LHCN-M2 (cell line): ENCODE data around the gene PDZK1. TPM values are rescaled to one million over a fixed set of nuclear protein-coding genes. Genes with fewer than 3 reads are reported as not detected.
"Not testable (repeated sequence)": the region's sequence is repeated elsewhere in the genome, so short reads cannot be mapped to it uniquely, and the experiment has no call there.

Experiments
- DNase-seq: peaks from one replicate; pipeline ENCODE4 v3.0.0-alpha.2; 2012; ENCODE audit warnings: low read depth
- polyA plus RNA-seq: library from polyadenylated mRNA; unstranded; fragments of >200 nt; gene quantifications from one replicate; pipeline ENCODE4 v1.2.1, GENCODE V29; 2012; ENCODE audit warnings: missing spikeins
- total RNA-seq: library from RNA; depleted of rRNA; stranded (reverse); fragments of >200 nt; gene quantifications from 2 replicates; pipeline ENCODE4 v1.2.3, GENCODE V29; 2014; rRNA removed

PDZK1 gene
- 0.13 and 0.69 TPM in 2 replicates for total RNA-seq
- 1.1 TPM for polyA plus RNA-seq

DNA sequence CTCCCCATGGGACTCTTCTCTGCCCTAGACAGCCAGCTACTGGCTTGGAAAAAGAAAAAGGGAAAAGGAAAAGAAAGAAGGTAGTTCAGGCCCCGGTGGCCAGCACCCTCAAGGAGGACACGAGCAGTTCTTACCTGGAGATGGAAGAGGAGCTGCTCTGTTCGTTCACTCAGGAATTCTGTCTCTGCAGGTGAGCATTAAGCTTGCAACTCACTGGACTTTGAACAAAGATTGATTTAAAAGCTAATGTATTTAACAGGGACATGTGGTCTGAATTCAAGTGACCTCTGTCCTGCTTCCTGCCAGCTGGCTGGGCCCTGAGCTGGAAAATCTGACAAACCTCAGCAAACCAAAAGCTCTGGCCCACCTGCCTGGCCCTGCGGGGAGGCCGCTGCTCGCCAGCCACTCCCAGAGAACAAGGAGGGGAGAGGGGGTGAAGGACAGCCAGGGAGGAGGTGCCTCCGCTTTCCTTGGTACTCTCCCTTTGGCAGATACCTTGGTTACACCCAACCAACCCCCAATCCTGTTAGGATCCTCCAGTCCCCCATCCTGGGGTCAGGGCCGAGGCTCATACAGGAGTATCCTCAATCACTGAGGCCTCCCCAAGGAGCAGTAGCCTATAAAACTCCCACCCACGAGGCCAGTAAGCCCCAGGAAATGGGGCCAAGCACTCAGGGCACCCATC is at the start of gene PDZK1:
PDZK1 (minus strand) TSS at position 186 of the 685 bp plus-strand sequence. CDS start 19,347 bp downstream, outside the sequence.
- no peak for DNase-seq

DNA sequence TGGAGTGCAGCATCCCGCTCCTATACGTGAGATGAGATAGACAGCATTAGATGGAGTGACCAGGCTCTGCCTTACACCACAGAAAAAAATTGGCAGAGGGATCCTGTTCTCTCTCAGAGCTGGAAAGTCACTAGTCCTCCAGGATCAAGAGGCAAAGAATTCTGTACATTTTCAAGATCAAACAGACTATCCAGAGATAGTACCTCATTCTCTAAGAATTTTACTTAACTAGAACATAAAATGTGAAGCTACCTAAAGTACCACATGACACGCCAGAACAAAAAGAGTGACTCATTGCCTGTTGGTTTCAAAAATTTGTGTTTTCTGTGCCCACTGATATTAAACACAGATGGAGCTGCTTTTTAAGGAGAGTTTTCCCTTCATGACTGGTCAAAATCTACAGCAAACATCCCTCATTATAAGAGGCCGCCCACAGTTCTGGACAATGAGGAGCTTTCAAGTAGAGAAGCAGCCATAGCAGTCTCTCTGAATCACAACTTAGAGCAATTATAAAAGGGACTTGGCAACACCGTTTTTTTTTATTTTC is 44.4 kb upstream of the PDZK1 start:
- peak; percentile 88 for DNase-seq

DNA sequence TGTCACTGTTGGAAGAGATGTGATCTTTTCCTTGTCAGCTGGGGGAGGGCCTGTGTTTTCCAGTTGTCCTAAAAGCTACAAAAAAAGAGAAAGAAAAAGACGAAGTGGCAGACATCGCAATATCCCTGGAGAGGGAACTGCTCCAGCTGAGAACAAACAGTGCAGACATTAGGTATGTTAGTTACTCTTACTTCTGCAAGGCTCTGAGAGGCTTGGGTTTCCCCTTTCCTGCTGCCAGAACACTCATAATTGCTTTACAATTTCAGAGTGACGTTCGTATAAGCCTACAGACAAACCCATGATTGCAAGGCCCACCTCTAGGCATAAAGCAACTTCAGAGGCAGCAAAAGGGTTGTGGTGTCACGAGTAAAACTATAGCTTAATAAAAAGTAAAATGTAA is 43.3 kb upstream of the PDZK1 start:
- no peak for DNase-seq

- DNase-seq = peak; percentile 26
Measured at GRCh38 chr1:145747398-145748247, 40.5 kb upstream of the PDZK1 start.

GRCh38 chr1:145740269-145740668 is 33.1 kb upstream of the PDZK1 start:
- DNase-seq = no peak

DNA sequence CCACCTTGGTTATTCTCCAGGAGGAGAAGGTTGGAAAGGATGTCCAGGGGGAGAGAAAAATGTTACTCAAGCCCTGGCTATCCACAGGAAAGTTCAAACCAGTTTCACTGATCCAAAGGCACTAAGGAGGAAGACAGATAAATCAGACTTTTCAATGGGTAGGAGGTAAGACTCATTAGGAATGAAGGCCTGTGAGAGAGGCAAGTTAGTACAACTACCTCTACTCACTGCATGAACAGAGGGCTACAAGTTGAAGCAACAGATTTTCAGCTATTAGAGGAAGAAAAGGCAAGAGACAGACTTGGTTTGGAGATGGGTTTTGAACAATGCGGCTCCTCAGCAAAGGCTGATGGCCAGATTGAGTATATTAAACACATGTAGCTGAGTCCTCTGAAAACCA is 29.0 kb upstream of the PDZK1 start:
- no peak for DNase-seq

DNA sequence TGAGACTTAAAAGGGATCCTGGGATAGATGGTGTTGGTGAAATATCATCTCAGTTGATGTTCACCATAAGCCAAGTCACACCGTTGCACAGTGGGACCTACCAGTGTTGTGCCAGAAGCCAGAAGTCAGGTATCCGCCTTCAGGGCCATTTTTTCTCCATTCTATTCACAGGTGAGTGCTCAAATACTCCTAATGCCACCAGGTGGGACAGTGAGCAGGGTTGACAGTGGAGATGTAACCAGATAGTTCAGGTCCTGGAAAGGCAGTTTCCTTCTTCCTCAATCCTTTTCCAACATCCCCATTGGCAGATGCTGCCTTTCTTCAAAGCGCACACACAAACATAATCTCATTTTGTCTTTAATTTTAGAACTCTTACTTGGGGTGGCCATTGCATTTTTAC is 23.7 kb upstream of the PDZK1 start:
- DNase-seq = no peak

DNA sequence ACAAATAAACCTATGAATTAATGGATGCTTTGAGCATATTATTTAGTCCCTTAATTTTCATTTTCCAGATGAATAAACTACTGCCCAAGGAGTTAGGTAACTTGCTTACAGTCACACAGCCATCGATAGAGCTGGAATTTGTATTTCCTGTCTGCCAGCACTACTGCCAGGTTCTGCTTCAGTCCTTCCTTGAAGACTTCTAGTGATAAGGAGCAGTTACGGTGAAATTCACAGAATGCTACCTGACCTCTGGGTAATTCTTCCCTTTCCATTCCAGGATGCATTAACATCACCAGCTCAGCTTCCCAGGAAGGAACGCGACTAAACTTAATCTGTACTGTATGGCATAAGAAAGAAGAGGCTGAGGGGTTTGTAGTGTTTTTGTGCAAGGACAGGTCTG is 23.3 kb upstream of the PDZK1 start:
- DNase-seq = no peak

GRCh38 chr1:145729666-145730436 is 22.7 kb upstream of the PDZK1 start:
- no peak for DNase-seq

DNA sequence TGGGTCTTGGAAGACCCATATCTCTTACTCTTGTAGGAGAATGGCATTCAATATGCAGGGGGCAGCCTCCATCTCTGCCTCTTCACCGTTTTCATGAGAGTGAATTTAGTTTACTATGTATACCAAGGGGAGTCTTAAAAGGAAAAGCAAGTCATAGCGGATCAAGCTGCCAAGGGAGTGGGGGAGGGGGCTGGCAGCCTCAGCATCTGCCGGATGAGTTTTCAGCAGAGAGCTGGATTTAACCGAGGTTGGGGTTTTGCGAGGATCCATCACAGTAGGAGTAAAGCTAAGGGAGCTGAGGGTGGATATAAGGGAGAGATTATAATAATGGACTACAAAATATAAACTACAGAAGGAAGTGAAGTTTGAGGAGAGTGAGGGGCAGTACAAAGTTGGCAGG is 22.0 kb upstream of the PDZK1 start:
- DNase-seq = no peak

- not testable (repeated sequence) for DNase-seq
Measured at GRCh38 chr1:145726193-145726592, 19.0 kb upstream of the PDZK1 start.

GRCh38 chr1:145720878-145721671 is 13.9 kb upstream of the PDZK1 start:
- DNase-seq = peak; percentile 56

- DNase-seq = peak; percentile 84
Measured at GRCh38 chr1:145720556-145720877, 13.3 kb upstream of the PDZK1 start.

DNA sequence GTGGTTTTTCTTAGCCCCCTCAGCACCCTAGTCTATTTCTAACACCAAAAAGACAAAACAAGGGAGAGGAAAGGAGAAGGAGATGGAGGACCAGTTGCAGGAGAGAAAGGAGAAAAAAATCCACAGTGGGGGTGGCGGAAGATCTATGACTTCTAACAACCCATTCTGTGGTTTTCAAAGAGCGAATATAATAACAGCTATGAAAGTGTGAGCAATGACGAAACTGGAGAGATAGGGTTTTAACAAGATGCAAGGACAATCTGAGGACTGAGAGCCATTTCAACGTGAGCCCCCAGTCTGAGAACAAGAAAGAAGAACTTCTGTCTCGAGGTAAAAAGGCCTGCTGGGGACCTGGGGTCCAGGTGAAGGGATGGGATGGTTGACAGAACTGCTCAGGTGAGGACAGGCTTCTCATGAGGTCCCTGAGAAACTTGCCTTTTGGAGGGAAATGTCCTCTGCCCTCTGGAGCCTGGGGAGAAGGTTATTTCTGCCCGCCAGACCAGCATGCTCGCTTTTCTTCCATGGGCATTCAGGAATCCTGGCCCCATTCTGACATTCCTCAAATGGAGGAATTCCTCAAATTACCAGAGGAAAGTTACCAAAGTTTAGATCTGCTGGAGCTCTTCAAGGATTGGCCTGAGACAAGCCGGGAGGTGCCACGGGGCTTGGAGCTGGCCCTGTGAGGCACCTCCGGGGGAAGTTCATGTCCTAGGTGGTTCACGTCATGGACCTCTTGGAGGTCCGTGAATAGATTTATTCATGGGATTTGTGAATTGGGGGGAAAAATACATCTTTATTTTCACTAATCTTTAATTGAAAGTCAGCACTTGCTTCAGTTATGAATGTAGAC is 12.3 kb upstream of the PDZK1 start, which contains the start of gene CD160:
CD160 (plus strand) TSS at position 270 of the 850 bp plus-strand sequence. CDS start 8,829 bp downstream, outside the sequence.
- no peak for DNase-seq

GRCh38 chr1:145718465-145718864 is 11.3 kb upstream of the PDZK1 start:
- DNase-seq = not testable (repeated sequence)

DNA sequence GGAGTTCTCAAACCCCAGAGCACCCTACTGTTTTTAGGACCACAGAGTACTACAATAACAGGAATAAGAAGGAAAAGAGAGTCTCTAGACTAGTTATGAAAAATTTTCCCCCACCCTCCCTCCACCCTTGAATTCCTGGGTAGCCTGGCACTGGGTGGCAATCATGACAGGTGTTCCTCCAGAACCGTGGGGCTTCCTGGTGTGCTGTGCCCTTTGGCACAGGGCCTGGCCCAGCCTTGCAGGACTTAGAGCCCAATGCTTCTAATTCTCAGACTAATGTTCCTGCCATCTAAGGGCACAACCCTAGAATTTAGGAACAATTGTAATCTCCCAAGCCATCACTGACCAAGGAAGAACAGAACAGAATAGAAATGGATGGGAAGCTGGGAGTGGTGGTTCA is 10.7 kb upstream of the PDZK1 start:
- DNase-seq = no peak

GRCh38 chr1:145716641-145717345 is 9.6 kb upstream of the PDZK1 start:
- no peak for DNase-seq

GRCh38 chr1:145714524-145715111 is 7.5 kb upstream of the PDZK1 start:
- DNase-seq = no peak

- DNase-seq = no peak
Measured at GRCh38 chr1:145711213-145711651, 4.1 kb upstream of the PDZK1 start.
